Measurements from ENCODE around the gene ANKRD55. TPM values are rescaled to one million over a fixed set of nuclear protein-coding genes. Genes with fewer than 3 reads are reported as not detected.
A peak's percentile ranks its signal among the peaks of the same experiment; 100 is the strongest.
"Not testable (repeated sequence)": the region's sequence is repeated elsewhere in the genome, so short reads cannot be mapped to it uniquely, and the experiment has no call there.

Gene ANKRD55
- total RNA-seq, 1 donor from 2014 or later, result not detected

GRCh38 chr5:56160723-56161438 is 72.2 kb downstream of the ANKRD55 start:
- Mint-ChIP-seq H3K4me1 (ENCODE audit: low read depth) (peaks cover 34% of the 10 kb centered on the region), H3K27me3 (no peaks in the 10 kb centered on the region), H3K9me3 (ENCODE audit: low read depth) (no peaks in the 10 kb centered on the region), H3K27ac (no peak overlapping the region), H3K36me3 (ENCODE audit: insufficient read depth) (no peaks in the 10 kb centered on the region), H3K4me3 (ENCODE audit: low read depth) (no peak overlapping the region)
- TF ChIP-seq, protein P1, sequence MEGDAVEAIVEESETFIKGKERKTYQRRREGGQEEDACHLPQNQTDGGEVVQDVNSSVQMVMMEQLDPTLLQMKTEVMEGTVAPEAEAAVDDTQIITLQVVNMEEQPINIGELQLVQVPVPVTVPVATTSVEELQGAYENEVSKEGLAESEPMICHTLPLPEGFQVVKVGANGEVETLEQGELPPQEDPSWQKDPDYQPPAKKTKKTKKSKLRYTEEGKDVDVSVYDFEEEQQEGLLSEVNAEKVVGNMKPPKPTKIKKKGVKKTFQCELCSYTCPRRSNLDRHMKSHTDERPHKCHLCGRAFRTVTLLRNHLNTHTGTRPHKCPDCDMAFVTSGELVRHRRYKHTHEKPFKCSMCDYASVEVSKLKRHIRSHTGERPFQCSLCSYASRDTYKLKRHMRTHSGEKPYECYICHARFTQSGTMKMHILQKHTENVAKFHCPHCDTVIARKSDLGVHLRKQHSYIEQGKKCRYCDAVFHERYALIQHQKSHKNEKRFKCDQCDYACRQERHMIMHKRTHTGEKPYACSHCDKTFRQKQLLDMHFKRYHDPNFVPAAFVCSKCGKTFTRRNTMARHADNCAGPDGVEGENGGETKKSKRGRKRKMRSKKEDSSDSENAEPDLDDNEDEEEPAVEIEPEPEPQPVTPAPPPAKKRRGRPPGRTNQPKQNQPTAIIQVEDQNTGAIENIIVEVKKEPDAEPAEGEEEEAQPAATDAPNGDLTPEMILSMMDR (IDR thresholded peaks at IDR 0.05; ENCODE audit: unreplicated experiment), result no peak
- no peak for DNase-seq (ENCODE audit: low spot score, unreplicated experiment)

- no peak for DNase-seq (ENCODE audit: low spot score, unreplicated experiment)
- TF ChIP-seq, protein P1 (IDR thresholded peaks at IDR 0.05; ENCODE audit: unreplicated experiment), result no peak
- no peaks in the 10 kb centered on the region for H3K36me3 Mint-ChIP-seq (ENCODE audit: insufficient read depth)
- peaks cover 33% of the 10 kb centered on the region for H3K4me1 Mint-ChIP-seq (ENCODE audit: low read depth)
- no peak overlapping the region for H3K4me3 Mint-ChIP-seq (ENCODE audit: low read depth)
- H3K27me3 Mint-ChIP-seq, result no peaks in the 10 kb centered on the region
- H3K27ac Mint-ChIP-seq, result no peak overlapping the region
- no peaks in the 10 kb centered on the region for H3K9me3 Mint-ChIP-seq (ENCODE audit: low read depth)
These were observed 73.6 kb downstream of the ANKRD55 start for GRCh38 chr5:56159521-56159947.

- H3K27ac Mint-ChIP-seq, result no peak overlapping the region
- H3K27me3 Mint-ChIP-seq, result no peaks in the 10 kb centered on the region
- DNase-seq (ENCODE audit: low spot score, unreplicated experiment), result no peak
- TF ChIP-seq, protein P1 (IDR thresholded peaks at IDR 0.05; ENCODE audit: unreplicated experiment), result no peak
- no peaks in the 10 kb centered on the region for H3K9me3 Mint-ChIP-seq (ENCODE audit: low read depth)
- no peak overlapping the region for H3K4me3 Mint-ChIP-seq (ENCODE audit: low read depth)
- H3K4me1 Mint-ChIP-seq (ENCODE audit: low read depth), result peaks cover 29% of the 10 kb centered on the region
- no peaks in the 10 kb centered on the region for H3K36me3 Mint-ChIP-seq (ENCODE audit: insufficient read depth)
These were observed 74.7 kb downstream of the ANKRD55 start for GRCh38 chr5:56158331-56158960.

- not testable (repeated sequence) for H3K4me3 Mint-ChIP-seq (ENCODE audit: low read depth); H3K36me3 Mint-ChIP-seq (ENCODE audit: insufficient read depth)
- H3K4me1 Mint-ChIP-seq (ENCODE audit: low read depth), result peaks cover 33% of the 10 kb centered on the region
These were observed 75.9 kb downstream of the ANKRD55 start for GRCh38 chr5:56157191-56157621.

DNA sequence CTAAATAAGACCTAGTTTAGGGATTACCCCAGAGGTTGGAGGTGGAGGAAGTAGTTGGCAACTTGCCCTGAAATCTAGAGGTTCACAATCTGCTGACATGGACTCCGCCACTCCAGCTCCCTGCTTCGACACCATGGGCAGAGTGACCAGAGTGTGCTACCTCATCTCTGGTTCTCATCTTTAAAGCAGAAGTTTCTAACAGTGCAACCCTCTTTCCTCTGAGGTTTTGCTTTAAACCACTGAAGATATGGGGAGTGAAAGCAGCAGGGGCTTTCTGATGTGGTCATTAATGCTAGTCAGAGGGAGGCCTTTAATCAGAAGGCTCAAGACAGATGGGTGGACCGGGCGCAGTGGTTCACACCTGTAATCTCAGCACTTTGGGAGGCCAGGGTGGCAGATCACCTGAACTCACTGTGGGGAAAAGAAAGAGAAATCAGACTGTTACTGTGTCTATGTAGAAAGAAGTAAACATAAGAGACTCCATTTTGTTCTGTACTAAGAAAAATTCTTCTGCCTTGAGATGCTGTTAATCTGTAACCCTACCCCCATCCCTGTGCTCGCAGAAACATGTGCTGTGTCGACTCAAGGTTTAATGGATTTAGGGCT is 76.4 kb downstream of the ANKRD55 start:
- not testable (repeated sequence) for H3K4me3 Mint-ChIP-seq (ENCODE audit: low read depth); H3K36me3 Mint-ChIP-seq (ENCODE audit: insufficient read depth); H3K9me3 Mint-ChIP-seq (ENCODE audit: low read depth); H3K27ac Mint-ChIP-seq; H3K27me3 Mint-ChIP-seq; DNase-seq (ENCODE audit: low spot score, unreplicated experiment)
- H3K4me1 Mint-ChIP-seq (ENCODE audit: low read depth), result peaks cover 30% of the 10 kb centered on the region

More at GRCh38 chr5:56157191-56157621, 75.9 kb downstream of the ANKRD55 start:
- H3K9me3 Mint-ChIP-seq (ENCODE audit: low read depth); DNase-seq (ENCODE audit: low spot score, unreplicated experiment); H3K27me3 Mint-ChIP-seq: not testable (repeated sequence)
- peak overlapping the region; percentile 10 for H3K27ac Mint-ChIP-seq

- H3K4me1 Mint-ChIP-seq (ENCODE audit: low read depth), result peaks cover 26% of the 10 kb centered on the region
- H3K4me3 Mint-ChIP-seq (ENCODE audit: low read depth), result no peak overlapping the region
- H3K36me3 Mint-ChIP-seq (ENCODE audit: insufficient read depth), result no peaks in the 10 kb centered on the region
- H3K27ac Mint-ChIP-seq, result no peak overlapping the region
- no peaks in the 10 kb centered on the region for H3K9me3 Mint-ChIP-seq (ENCODE audit: low read depth)
- TF ChIP-seq, protein P1 (IDR thresholded peaks at IDR 0.05; ENCODE audit: unreplicated experiment), result no peak
- no peak for DNase-seq (ENCODE audit: low spot score, unreplicated experiment)
- H3K27me3 Mint-ChIP-seq, result no peaks in the 10 kb centered on the region
These were observed 77.0 kb downstream of the ANKRD55 start for GRCh38 chr5:56155992-56156584.

Measured in progenitor cell of endocrine pancreas (in vitro differentiated cells).